Activated T-cell treated with anti-CD3 and anti-CD28 coated beads, Interleukin-2, amount 50 U/mL, for 4 hours (primary cell): ENCODE results near the gene PER1. TPM values are rescaled to one million over a fixed set of nuclear protein-coding genes. Genes with fewer than 3 reads are reported as not detected.

ENCODE experiments used
- ATAC-seq, 2 donors: fragments of 200-7000 bp; cut with Tn5 transposase; one replicate each; pipeline ENCODE4 v1.10.0; 2021
- DNase-seq: peaks from one replicate; pipeline ENCODE4 v3.0.0-alpha.2; 2020
- H3K27me3 Mint-ChIP-seq: one replicate; pipeline ENCODE4 v1.8.0; 2021; ENCODE audit warnings: low read depth, mixed read lengths
- H3K36me3 Mint-ChIP-seq: one replicate; pipeline ENCODE4 v1.8.0; 2022; ENCODE audit warnings: mixed read lengths; ENCODE audit not compliant: insufficient read depth
- H3K4me1 Mint-ChIP-seq: one replicate; pipeline ENCODE4 v1.8.0; 2021; ENCODE audit warnings: low read depth, mixed read lengths
- H3K4me3 Mint-ChIP-seq: one replicate; pipeline ENCODE4 v1.8.0; 2021; ENCODE audit warnings: mild to moderate bottlenecking, moderate library complexity, mixed read lengths
- H3K9me3 Mint-ChIP-seq: one replicate; pipeline ENCODE4 v1.8.0; 2021; ENCODE audit warnings: mixed read lengths
- total RNA-seq, 3 donors: library from RNA; stranded (reverse); gene quantifications; one replicate each; pipeline ENCODE4 v1.2.1, GENCODE V29; 2021

Gene PER1
- total RNA-seq, 3 donors from 2014 or later: 30.4 to 36.9 (median 36.7) TPM

DNA sequence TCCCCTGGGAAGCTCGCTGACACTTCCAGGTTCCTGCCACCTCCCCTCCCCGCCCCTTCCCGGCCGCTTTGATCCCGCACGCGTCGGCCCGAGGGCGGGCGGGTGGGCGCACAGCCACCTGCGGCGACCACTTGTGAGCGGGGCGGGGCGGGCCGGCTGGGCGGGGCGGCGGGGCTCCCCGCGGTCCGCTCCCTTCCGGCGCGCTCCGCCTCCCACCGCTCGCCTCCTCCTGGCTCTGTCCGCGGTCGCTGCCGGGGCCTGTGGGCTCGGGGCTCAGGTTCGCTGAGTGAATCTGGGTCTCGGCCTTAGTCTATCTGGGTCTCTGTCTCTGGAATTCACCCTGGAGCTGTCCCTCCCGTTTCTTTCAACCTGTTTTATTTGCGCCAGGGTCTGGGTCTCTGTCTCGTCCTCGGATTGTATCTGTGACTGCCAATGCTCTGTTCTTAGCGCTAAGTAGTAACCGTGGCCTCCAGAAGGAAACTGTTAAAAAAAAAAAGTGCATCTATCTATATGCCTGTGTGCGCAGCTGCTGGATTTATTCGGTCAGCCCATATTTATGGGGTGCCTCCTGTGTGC is 25.6 kb downstream of the PER1 start:
- H3K27me3 Mint-ChIP-seq: peaks cover 35% of the 10 kb centered on the region
- H3K9me3 Mint-ChIP-seq: no peaks in the 10 kb centered on the region
- DNase-seq (peak; percentile 22), ATAC-seq (peak; percentile 40 to 43)
- no peaks in the 10 kb centered on the region for H3K36me3 Mint-ChIP-seq
- peaks cover 42% of the 10 kb centered on the region for H3K4me1 Mint-ChIP-seq
- H3K4me3 Mint-ChIP-seq: peak overlapping the region; percentile 87

DNA sequence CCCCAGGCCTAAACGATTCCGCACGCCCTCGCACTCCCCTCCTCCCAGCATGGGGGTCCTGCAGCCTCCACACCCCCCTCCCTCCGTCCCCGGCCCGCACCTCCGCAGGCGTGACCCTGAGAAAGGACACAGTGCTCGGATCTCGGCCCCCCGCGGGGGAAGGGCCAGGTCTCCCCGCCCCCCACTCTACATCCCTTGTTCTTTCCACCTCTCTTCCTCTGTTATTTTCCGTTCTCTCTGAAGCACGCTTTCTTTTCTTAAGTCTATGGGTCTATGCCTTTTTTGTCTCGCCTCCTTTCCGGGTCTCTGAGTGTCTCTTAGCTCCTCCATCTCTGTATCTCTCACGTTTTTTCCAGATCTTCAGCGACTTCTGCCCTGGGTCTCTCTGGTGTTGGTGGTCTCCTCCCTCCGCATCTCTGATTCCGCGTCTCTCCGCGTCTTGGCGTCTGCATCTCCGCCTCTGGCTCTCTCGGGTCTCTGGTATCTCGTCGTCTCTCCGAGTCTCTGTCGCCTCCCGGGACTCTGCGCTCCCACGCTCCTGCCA is 26.2 kb downstream of the PER1 start:
- no peaks in the 10 kb centered on the region for H3K9me3 Mint-ChIP-seq
- DNase-seq (no peak), ATAC-seq (peak in 1 of 2 donors; percentile 2)
- H3K4me3 Mint-ChIP-seq: peak overlapping the region; percentile 87
- H3K4me1 Mint-ChIP-seq: peaks cover 44% of the 10 kb centered on the region
- no peaks in the 10 kb centered on the region for H3K36me3 Mint-ChIP-seq
- peaks cover 34% of the 10 kb centered on the region for H3K27me3 Mint-ChIP-seq

DNA sequence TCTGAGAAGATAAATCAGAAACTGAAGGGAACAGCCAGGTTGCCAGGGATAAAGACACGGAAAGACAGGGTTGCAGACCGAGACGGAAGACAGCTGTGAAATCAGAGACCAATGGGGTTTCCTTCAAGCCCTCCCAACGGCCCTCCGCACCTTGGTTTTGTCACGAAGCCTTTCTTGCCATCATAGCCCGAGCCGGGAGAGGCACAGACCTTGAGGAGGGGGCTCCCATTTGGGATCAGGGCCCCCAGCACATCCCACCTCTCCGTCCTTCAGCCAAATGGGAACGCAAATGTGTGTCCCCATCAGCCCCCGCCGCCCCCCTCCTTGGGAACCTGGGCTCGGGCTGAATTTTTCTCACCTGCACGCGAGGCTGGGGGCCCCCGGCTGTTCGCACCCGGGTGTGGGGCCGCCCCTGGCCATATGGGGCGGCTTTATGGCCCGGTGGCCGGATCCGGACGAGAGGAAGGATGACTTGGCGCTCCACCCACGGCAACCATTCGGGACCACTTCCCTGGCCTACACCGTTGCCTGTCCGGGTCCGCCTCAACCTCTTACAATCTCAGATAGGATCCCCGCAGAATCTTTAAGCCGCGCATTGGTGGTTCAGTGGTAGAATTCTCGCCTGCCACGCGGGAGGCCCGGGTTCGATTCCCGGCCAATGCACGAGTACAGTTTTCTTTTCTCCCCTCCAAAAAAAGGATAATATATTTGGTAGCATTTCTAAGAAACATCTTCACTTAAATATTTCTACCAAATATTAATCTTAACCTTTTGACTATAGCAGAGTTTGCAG is 26.9 kb downstream of the PER1 start:
- peak; percentile 90 for DNase-seq
- peak; percentile 29 to 30 for ATAC-seq
- Mint-ChIP-seq H3K9me3 (no peaks in the 10 kb centered on the region), H3K4me3 (peak overlapping the region; percentile 87), H3K36me3 (no peaks in the 10 kb centered on the region), H3K27me3 (peaks cover 39% of the 10 kb centered on the region), H3K4me1 (peaks cover 50% of the 10 kb centered on the region)

DNA sequence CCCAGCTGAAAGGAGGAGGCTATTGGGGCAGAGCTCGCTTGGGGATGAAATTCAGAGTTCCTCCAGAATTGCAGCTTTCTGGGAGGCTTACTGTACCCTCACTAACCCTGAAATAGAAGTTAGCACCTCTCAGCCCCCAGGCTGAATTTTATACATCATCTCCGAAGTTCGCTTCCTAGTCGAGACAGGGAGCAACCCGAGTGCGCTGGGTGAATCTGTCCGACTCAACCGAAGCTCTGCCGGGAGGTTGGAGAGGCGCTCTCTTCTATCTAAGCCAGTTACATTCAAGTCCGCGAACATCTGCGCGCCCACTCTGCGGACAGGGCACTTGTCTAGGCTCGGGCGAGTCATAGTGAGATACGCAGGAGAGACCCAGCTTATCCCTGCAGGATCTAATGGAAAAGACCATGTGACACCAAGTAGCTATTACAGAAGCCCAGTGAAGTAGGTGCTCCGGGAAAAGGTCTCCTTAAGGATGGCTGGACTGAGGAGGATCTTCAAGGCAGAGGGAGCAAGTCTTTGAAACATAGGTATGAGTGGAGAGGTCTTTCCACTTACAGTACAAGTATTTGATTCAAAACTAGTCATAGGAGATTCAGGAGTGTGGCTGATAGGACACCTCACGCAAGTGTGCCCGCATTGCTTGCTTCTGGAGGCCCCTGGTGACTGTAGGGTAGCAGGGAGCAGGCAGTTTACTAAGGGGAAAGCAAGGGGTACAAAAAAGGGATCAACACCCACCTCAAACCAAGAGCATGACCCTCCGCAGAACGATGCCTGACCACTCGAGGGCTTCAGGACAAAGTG is 27.7 kb downstream of the PER1 start:
- ATAC-seq (no peak), DNase-seq (no peak)
- peaks cover 58% of the 10 kb centered on the region for H3K4me1 Mint-ChIP-seq
- H3K9me3 Mint-ChIP-seq: no peaks in the 10 kb centered on the region
- H3K4me3 Mint-ChIP-seq: peak overlapping the region; percentile 87
- H3K36me3 Mint-ChIP-seq: no peaks in the 10 kb centered on the region
- peaks cover 35% of the 10 kb centered on the region for H3K27me3 Mint-ChIP-seq

DNA sequence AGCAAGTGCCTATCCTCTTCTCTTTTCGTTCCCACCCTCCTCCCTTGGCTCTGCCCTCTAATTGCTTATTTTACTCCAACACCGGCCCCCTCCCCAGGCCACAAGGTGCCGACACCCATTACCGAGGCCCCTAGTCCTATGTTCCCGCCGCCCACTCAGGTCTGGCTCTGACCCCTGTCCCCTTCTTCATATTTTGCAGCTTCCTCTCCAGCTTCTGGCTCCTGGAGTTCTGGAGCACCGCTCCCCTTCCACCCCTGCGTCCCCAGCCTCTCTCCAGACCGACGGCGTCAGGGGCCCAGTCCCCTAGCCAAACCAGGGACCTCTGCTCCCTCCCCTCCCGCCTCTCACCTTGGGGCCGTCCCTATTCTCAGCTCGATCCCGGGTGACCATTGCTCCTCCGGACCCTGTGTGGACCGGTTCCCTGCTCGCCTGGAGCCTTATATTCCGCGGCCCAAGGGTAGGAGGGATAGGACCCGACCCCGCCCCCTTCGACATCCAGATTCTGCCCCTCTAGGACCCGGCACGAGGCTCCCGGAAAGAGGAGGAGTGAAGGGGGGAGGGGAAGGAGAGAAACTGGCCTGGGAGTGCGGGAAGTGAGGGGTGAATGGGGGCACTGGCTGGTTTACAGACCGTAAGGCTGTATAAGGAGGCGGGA is 28.4 kb downstream of the PER1 start, which contains the start of gene HES7:
TSS of gene HES7 (minus strand) at position 412 of the 655 bp plus-strand sequence. CDS start at position 390, 22 bp downstream.
- H3K4me1 Mint-ChIP-seq: peaks cover 62% of the 10 kb centered on the region
- DNase-seq (no peak), ATAC-seq (no peak)
- no peaks in the 10 kb centered on the region for H3K9me3 Mint-ChIP-seq
- no peaks in the 10 kb centered on the region for H3K36me3 Mint-ChIP-seq
- H3K27me3 Mint-ChIP-seq: peaks cover 37% of the 10 kb centered on the region
- H3K4me3 Mint-ChIP-seq: peak within 1 kb of the TSS; percentile 87

DNA sequence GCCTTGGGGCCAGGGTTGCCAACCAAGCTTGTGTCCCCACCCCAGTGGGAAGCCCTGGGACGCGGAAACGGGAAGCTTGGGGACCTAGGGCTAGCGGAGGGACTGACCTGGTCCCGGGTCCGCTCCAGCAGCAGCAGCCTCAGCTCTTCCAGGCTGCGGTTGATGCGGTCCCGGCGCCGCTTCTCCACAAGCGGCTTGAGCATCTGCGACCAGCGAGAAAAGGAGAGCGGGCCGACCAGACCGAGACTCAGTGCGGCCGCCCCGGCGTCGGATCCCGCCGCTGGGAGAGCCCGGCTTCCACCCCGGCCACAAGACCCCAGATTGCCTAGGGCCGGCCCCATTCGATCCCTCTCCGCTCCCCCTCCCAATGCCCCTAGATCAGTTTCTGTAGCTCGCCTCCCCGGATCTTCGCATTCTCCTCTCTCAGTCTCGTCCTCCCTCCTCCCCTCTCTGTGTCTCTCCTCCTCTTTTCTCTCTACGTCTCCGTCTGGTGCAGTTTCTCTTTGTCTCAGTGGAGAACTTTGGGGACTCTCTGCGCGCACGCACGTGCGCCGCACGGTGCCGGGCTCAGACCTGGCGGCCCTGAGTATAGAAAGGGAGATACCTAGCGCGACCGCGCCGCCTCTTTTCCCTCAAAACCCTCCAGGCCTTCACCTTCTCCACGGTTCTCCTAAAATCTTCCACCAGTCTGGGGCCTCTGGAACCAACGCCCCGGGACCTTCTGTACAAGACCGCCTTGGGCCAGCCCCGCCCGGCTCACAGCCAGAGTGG is 29.1 kb downstream of the PER1 start:
- ATAC-seq (peak; percentile 11 to 23), DNase-seq (peak; percentile 42)
- Mint-ChIP-seq H3K4me1 (peaks cover 69% of the 10 kb centered on the region), H3K9me3 (no peaks in the 10 kb centered on the region), H3K36me3 (no peaks in the 10 kb centered on the region), H3K27me3 (peaks cover 38% of the 10 kb centered on the region), H3K4me3 (peak overlapping the region; percentile 87)

DNA sequence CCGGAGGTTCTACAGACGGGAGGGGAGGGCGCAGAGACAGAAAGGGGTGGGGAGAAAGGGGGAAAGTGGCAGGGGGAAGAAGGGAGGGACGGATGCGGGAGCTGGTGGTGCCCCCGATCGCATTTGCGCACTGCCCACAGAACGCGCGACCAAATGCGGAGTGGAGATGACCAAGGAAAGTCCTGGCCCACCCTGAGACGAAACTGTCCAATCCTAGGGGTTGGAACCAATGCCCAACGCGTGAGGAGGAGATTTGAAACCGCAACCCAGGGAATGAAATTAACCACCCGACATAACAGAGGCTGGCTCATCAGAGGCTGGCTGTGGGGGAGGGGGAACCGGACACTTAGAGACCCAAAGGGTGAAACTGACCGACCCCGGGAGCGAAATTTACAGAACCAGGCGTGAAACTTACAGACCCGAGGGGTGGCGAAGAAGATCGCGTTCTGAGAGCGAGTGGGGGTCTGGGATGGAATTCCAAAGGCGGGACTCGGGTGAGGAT is 29.7 kb downstream of the PER1 start:
- Mint-ChIP-seq H3K27me3 (peaks cover 41% of the 10 kb centered on the region), H3K4me3 (peak overlapping the region; percentile 87), H3K4me1 (peaks cover 76% of the 10 kb centered on the region), H3K9me3 (no peaks in the 10 kb centered on the region), H3K36me3 (no peaks in the 10 kb centered on the region)
- DNase-seq: no peak
- ATAC-seq: no peak

DNA sequence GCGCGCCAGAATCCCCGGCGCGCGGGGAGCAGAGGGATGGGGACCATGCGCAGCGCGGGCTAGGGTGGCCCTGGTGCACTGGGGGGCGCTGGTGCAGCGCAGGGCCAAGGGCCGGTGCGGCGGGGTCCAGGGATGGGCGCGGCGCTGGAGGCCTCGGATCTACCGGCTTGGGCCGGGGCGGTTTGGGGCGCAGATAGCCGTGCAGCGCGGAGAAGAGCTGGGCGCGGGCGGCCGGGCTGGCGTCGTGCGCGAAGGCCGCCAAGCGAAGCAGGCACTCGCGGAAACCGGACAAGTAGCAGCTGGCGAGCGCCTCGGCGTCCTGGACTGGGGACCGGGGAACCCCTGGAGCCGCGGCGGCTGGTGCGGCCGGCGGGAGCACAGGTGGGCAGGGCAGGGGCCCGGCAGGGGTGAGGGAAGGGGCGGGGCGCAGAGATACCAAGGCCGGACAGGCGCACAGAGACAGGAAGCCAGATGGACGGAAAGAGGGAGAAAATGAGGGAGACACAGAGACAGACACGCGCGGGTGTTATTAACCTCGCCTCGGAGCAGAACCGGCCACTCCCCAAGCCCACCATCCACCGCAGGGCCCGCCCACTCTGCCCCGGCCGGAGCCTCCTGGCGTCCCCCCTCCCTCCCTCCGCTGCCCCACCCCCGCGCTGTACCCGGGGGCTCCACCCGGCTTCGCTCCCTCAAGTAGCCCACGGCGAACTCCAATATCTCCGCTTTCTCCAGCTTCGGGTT is 30.4 kb downstream of the PER1 start:
- Mint-ChIP-seq H3K9me3 (no peaks in the 10 kb centered on the region), H3K27me3 (peaks cover 40% of the 10 kb centered on the region), H3K4me1 (peaks cover 71% of the 10 kb centered on the region)

DNA sequence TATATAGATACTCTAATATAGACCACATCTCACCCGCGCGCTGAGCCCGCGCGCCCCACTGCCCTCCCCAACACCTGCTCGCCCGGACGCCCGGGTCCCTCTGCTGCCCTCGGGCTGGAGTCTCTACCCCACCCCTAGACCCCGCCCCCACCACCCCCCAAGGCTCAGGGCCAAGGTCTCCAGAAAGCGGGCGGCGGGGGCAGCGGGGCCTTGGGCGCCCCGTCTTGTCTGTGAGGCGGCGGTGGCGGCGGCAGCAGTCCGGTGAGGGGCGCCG is 30.9 kb downstream of the PER1 start:
- no peaks in the 10 kb centered on the region for H3K36me3 Mint-ChIP-seq
- no peak for DNase-seq
- peaks cover 71% of the 10 kb centered on the region for H3K4me1 Mint-ChIP-seq
- H3K4me3 Mint-ChIP-seq: peak overlapping the region; percentile 85
- H3K9me3 Mint-ChIP-seq: no peaks in the 10 kb centered on the region
- peaks cover 45% of the 10 kb centered on the region for H3K27me3 Mint-ChIP-seq
- no peak for ATAC-seq

More for the DNA sequence above, 30.4 kb downstream of the PER1 start:
- ATAC-seq (peak; percentile 6 to 7), DNase-seq (peak; percentile 41)
- Mint-ChIP-seq H3K36me3 (no peaks in the 10 kb centered on the region), H3K4me3 (peak overlapping the region; percentile 87)

DNA sequence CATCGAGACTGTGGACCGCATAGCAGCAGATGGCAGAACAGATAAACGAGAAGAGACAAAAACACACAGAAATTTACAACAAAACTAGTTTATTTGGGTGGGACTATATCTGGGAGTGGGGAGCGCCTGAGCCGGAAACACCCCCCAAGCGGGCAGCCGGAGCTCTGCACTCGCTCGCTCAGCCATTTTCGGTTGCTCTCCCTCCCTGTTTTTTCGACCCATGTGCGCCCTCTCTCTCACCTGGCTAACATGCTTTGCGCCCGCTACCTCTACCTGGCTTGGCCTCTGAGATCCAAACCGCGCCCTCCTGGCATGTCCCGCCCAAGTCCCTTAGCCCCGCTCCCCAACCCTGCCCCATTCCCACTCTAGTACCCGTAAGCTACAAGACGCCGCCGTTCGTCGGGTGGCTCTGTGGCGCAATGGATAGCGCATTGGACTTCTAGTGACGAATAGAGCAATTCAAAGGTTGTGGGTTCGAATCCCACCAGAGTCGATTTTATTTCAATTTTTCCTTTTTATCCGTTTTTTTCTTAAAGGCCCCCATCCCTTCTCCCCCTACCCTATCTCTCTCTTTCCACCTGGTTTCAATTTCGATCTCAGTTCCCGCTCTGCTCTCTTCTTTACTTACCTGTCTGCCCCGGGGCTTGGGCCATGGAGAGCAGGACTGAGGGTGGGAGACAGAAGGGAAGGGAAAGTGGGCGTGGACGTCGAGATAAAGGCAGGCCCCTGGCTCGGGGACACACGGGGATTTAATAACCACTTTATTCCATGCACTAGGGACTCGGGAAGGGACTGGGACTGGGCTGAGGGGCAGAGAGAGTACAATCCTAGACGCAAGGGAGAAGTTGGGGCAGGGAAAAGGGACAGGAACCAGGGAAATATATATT is 31.4 kb downstream of the PER1 start:
- Mint-ChIP-seq H3K27me3 (peaks cover 51% of the 10 kb centered on the region), H3K36me3 (no peaks in the 10 kb centered on the region), H3K4me1 (peaks cover 67% of the 10 kb centered on the region), H3K9me3 (no peaks in the 10 kb centered on the region), H3K4me3 (peak overlapping the region; percentile 85)
- DNase-seq (peak; percentile 72), ATAC-seq (peak; percentile 10 to 11)

DNA sequence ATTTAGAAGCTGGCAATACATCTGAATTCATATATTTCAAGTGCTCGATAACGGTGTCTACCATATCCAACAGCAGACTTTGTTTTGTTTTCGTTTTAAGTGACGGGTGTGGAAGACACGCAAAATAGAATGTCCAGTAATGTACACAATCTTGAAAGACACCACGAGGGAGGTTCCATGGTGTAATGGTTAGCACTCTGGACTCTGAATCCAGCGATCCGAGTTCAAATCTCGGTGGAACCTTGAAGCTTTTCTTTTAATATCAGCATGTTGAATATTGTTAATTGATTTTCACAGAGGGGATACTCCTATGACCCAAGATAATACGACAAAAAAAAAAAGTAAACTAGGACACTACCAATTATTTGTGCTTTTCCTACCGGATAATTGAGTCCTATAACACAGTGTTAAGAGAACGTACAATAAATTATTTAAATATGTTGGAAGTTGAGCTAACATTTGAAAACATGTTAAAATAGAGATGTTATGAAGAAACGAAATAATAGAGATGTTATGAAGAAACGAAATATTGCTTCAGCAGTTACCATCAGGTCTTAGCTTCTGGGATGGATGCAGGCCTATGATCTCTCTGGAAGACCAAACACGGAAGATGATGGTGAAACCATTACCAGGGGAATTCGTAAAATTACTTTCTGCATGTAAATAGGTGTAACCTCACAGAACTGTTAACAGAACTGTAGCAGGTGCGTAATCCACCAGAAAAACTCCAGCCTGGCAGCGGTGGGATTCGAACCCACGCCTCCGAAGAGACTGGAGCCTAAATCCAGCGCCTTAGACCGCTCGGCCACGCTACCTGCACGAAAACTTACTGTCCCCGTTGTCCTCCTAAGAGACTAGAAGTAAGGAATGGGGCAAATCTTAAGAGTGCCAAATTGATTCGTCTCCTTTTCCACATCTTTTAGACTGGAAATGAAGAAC is 32.4 kb downstream of the PER1 start:
- ATAC-seq (peak; percentile 25), DNase-seq (peak; percentile 80)
- Mint-ChIP-seq H3K36me3 (no peaks in the 10 kb centered on the region), H3K4me1 (peaks cover 59% of the 10 kb centered on the region), H3K9me3 (no peaks in the 10 kb centered on the region), H3K27me3 (peaks cover 54% of the 10 kb centered on the region), H3K4me3 (peak overlapping the region; percentile 85)
